Kidney epithelial cell (primary cell): ENCODE measurements around the gene TMEM100. TPM values are rescaled to one million over a fixed set of nuclear protein-coding genes. Genes with fewer than 3 reads are reported as not detected.

Experiments
- DNase-seq: peaks from one replicate; pipeline ENCODE4 v3.0.0-alpha.2; 2010; ENCODE audit warnings: low read depth
- H3K27me3 ChIP-seq: 2 replicates; pipeline ENCODE4 v1.6.0; 2011; ENCODE audit warnings: low read length; ENCODE audit not compliant: control insufficient read depth, insufficient read depth
- H3K36me3 ChIP-seq: 2 replicates; pipeline ENCODE4 v1.5.1; 2011; ENCODE audit warnings: low read length; ENCODE audit not compliant: control insufficient read depth, insufficient read depth
- H3K4me3 ChIP-seq: 2 replicates; pipeline ENCODE4 v1.5.1; 2011; ENCODE audit warnings: low read depth, mild to moderate bottlenecking, control low read depth, low read length
- CTCF ChIP-seq: IDR thresholded peaks from 2 replicates; pipeline ENCODE4 v1.5.1; 2011; ENCODE audit warnings: mild to moderate bottlenecking, moderate library complexity, low read length, control low read depth, inconsistent platforms; ENCODE audit not compliant: insufficient read depth, poor library complexity, severe bottlenecking
- total RNA-seq: library from RNA; depleted of rRNA; stranded (reverse); fragments of >200 nt; gene quantifications from 2 replicates; pipeline ENCODE4 v1.2.3, GENCODE V29; 2015

Gene TMEM100
- total RNA-seq, 1 donor from 2014 or later = not detected

- Histone ChIP-seq H3K36me3 (no peaks in the 10 kb centered on the region), H3K4me3 (no peak overlapping the region), H3K27me3 (no peaks in the 10 kb centered on the region)
- TF ChIP-seq CTCF = no peak
- no peak for DNase-seq
Measured at GRCh38 chr17:55741356-55741700, 18.7 kb upstream of the TMEM100 start.

GRCh38 chr17:55740511-55741355 lies 18.1 kb upstream of the TMEM100 start:
- DNase-seq = no peak
- Histone ChIP-seq H3K27me3 (no peaks in the 10 kb centered on the region), H3K36me3 (no peaks in the 10 kb centered on the region), H3K4me3 (no peak overlapping the region)
- no peak for TF ChIP-seq CTCF

- Histone ChIP-seq H3K27me3 (no peaks in the 10 kb centered on the region), H3K36me3 (no peaks in the 10 kb centered on the region), H3K4me3 (no peak overlapping the region)
- no peak for DNase-seq
- no peak for TF ChIP-seq CTCF
Measured at GRCh38 chr17:55737976-55738501, 15.4 kb upstream of the TMEM100 start.

GRCh38 chr17:55735731-55736405 lies 13.2 kb upstream of the TMEM100 start:
- H3K36me3 ChIP-seq = no peaks in the 10 kb centered on the region
- no peaks in the 10 kb centered on the region for H3K27me3 ChIP-seq
- TF ChIP-seq CTCF = peak; percentile 65
- DNase-seq = no peak
- H3K4me3 ChIP-seq = no peak overlapping the region

GRCh38 chr17:55734128-55734781 lies 11.6 kb upstream of the TMEM100 start:
- no peak for TF ChIP-seq CTCF
- DNase-seq = no peak
- Histone ChIP-seq H3K36me3 (no peaks in the 10 kb centered on the region), H3K4me3 (no peak overlapping the region), H3K27me3 (no peaks in the 10 kb centered on the region)
